Skin of body (tissue), 2 donors: ENCODE measurements around the gene THOC7. TPM values are rescaled to one million over a fixed set of nuclear protein-coding genes. Genes with fewer than 3 reads are reported as not detected.

Experiments used
- DNase-seq: peaks from one replicate; lab custom pipeline; 2025; lab: John Stamatoyannopoulos, UW
- total RNA-seq: library from RNA; depleted of rRNA; stranded (reverse); fragments of >200 nt; gene quantifications from one replicate; pipeline ENCODE4 v1.2.3, GENCODE V29; 2014

THOC7 gene
- 34.3 TPM for total RNA-seq

GRCh38 chr3:63863150-63864007 is at the start of gene THOC7, which contains the start of gene ATXN7:
Gene THOC7 (minus strand): TSS chr3:63863805. CDS start chr3:63863790, 15 bp downstream.
Gene ATXN7 (plus strand): TSS chr3:63863867. CDS start chr3:63912599, 48,732 bp downstream.
- no peak for DNase-seq

DNA sequence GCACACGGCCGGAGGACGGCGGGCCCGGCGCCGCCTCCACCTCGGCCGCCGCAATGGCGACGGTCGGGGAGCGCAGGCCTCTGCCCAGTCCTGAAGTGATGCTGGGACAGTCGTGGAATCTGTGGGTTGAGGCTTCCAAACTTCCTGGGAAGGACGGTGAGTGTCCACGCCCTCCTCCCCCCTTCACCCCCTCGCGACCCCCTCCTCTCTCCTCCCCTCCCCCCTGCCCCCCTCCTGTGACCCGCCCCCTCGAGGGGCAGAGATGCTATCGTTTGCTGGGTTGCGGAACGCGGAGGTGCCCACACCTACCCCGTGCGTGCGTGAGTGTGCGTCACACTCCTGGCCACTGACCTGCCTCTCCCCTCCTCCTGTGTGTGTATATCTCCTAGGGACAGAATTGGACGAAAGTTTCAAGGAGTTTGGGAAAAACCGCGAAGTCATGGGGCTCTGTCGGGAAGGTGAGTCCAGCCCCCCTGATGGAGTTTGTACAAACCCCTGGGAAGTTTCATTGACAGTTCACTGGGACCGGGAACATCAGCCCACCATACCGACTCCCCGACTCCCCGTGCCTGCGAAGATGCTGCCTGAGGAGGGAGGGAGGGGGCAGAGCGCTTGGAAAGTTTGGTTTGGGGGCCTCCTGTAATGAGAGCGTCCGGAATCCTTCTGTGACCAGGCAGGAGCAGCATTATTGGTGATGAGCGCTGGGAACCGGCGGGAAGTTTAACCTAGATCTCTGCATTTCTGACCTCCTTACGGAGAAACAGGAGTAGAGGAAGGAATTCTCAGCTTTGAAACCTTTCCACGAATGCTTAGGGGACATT is 49.4 kb upstream of the THOC7 start:
- no peak for DNase-seq

DNA sequence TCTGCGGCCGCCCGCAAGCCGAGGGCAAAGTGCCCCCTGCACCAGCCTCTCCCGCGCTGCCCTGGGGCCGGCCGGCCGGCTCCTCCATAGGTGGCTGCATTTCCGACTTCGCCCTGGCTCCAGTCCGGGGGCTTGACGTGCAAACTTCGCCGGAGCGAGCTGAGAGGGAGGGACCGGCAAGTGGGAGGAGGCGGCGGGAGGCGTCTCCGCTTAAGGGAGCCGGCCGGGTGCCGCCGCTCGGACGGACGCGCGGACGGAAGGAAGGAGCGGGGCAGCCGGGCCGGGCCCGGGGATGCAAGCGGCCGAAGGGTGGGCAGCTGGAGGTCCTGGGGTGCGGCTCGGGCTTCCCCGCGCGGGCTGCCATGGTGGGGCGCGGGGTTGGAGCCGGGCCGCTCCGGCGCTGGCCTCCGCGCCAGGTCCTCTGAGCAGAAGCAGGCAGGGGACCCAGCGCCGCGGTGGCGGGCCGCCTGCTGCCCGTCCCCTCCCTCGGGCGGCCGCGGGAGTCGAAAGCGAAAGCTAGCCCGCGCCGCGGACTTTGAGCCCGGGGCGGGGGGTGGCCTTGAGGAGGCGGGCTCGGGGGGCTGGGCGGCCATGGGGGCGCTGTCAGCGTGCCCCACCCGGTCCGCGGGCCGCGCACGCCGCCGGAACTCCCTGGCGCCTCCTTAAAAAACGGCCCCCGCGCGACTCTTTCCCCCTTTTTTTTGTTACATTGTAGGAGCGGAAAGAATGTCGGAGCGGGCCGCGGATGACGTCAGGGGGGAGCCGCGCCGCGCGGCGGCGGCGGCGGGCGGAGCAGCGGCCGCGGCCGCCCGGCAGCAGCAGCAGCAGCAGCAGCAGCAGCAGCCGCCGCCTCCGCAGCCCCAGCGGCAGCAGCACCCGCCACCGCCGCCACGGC is 48.5 kb upstream of the THOC7 start, which contains the start of gene SCAANT1:
TSS of gene SCAANT1 (minus strand) at position 511 of the 895 bp plus-strand sequence.
- DNase-seq: peak; percentile 78

DNA sequence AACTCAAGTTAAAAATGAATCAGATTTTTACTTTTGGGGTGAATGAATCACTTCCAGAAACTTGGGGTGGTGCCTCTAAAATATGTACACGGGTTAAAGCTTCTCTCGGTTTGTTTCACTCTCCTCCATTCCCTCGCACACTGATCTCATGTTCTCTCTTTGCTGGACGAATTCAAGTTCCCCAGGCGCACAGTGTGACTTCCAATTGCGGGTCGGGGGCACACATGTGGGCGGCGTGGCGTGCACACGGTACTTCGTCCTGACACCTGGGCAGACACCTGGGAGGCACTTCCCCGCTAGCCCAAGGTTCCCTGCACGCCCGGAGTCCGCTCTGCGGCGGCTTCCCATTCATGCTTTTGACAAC is 47.9 kb upstream of the THOC7 start:
- peak; percentile 46 for DNase-seq

DNA sequence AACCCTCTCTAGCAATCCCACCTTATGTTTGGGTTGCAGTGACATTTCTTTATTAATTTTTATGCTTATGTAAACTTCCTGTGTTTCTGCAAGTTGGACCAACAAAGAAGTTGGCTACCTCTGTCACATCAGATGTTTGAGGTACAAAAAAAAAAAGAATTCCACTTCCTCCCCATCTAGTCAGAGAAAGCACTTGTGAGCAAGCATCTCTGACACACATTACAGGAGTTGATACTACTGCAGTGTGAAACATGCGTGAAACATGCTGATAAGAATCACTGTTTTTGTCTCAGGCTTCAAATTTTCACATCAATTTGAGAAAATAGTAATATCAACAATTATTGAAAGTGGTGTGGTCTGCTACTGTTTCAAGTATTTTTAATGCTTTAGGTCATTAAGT is 47.3 kb upstream of the THOC7 start:
- no peak for DNase-seq

GRCh38 chr3:63910001-63910400 is 46.4 kb upstream of the THOC7 start:
- no peak for DNase-seq

- DNase-seq: no peak
Measured at GRCh38 chr3:63909431-63909830, 45.8 kb upstream of the THOC7 start.

DNA sequence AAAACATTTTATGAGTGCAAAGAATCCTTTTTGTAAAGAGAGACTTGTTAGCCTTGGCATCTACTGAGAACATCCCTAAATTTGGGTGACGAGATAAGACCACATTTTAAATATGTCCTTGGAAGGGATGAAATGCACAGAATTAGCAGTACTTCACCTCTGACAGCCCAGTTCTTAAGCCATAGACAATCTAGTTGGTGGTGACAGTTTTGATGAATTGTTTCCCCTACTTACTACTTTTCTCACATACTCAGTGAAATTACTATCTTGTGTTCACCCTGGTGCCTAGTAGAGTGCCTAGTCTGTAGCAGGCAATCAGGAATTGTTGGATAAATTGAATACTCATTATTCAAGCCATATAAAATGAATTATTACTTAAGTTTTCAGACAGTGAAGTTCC is 45.2 kb upstream of the THOC7 start:
- DNase-seq: no peak

- DNase-seq: no peak
Measured at GRCh38 chr3:63908081-63908736, 44.6 kb upstream of the THOC7 start.

GRCh38 chr3:63905731-63906620 is 42.4 kb upstream of the THOC7 start:
- no peak for DNase-seq

DNA sequence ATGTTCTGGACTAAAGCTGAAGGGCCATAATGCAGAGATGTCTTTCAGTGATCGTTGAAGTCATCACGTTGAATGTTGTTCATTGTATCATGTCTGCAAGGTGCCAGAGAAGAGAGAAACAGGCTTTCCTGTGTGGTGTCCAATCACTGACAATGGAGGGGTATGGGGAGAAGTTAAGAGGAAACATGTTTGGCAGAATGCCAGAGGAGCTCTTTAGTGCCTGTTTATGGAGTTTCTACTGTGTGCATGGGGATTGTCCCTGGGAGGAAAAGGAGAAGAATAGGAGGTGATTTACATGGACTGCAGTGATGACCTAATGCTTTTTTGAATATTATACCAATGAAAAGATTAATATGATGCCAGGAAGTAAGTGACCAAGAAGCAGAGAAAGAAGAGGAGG is 36.9 kb upstream of the THOC7 start:
- no peak for DNase-seq

DNA sequence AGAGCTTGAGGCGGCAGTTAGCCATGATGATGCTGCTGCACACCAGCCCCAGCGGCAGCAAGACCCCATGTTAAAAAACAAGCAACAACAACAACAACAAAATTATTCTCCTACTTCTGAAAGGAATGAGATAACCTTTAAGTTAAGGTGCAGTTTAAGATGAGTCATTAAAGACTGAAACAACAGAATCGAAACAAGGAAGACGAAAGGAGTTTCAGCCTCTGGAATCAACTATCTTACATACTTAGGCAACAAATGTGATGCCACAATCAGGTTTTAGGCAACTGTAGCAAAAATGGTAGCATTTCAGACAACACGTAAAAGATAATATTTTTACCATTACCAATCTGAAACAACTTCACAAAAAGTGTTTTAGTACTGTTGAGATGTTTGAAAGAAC is 36.4 kb upstream of the THOC7 start:
- no peak for DNase-seq

DNA sequence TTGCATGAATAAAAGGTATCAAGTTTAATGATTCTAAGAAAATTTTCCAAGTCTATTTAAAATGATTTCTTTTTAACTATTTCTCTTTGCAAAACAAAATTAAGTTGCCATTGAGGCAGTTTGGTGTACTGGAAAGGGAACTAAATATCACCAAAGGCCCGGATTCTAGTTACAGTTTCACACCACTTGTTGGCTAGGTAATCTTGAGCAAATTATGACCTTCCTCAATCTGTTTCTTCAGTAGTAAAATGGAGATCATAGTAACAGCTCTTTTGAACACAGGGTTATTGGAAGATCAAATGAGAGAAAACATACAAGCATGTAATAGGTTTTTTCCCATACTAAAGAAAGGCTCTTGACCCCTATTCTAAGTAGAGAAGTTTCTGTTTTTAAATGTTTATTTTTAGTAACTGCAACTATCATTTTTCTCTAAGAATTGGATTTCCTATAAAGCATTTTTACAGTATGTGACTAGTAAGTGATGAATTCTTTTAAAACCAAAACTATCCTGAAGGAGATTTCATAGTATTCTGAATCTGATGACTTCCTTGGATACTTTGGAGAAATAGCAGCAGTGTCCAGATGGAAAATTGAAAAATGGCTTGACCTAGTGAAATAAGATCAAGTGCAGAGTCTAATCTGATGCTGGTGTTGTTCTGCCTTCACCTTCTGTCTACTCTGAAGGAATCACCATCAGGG is 32.9 kb upstream of the THOC7 start:
- no peak for DNase-seq

DNA sequence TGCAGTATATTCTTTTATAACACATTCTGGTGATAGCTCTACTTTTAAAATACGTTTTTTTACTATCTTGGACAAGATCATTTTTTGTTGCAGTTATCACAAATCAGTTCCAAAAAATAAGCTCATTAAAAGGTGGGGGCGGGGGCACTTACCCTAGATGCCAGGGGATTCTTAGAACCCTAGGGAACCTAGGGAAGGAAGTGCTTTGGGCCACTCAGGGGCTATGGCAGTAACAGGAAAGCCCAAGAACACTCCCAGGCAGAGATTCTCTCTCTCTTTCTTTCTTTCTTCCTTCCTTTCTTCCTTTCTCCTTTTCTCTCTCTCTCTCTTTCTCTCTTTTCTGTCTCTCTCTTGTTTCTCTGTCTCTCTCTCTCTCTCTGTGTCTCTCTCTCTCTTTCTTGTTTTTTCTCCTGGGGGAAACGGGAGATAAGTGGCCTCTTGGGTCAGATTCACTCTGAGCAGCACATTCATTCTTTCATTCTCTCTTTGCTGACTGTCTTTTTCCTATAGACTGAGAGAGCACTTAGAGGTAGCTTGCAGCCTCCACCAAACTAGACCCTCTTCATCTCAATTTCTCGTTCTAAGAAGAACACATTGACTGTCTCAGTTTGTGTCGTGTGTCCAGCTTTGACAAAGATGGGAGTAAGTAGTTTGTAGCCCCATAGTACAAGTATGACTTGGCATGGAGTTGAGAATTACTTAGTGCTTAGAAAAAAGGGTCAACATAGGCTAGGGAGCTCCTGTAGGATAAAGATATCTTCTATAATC is 32.0 kb upstream of the THOC7 start:
- DNase-seq: no peak

GRCh38 chr3:63892773-63893352 is 29.3 kb upstream of the THOC7 start:
- no peak for DNase-seq

- DNase-seq: no peak
Measured at GRCh38 chr3:63891518-63891917, 27.9 kb upstream of the THOC7 start.

GRCh38 chr3:63886858-63887257 is 23.3 kb upstream of the THOC7 start:
- DNase-seq: no peak

DNA sequence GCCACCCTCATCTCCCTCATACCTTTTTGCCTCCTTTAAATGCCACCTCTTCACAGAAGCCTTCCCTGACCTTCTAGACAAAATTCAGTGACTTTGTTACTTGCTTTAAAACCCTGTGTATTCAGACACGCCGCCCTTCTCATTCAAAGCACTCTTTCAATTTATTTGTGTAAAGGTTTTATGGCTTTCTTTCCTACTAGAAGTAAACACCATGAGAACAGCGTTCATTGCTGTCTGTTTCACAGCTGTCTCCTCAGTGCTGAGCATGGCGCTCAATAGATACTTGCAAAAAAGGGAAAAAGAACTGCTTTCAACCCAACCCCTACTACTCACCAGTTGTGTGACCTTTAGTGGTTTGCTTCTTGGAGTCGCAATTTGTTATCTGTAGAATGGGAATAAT is 17.0 kb upstream of the THOC7 start:
- no peak for DNase-seq
